ENCODE data around the gene HAX1. TPM values are rescaled to one million over a fixed set of nuclear protein-coding genes. Genes with fewer than 3 reads are reported as not detected.

Gene HAX1
- total and polyA plus RNA-seq, 2 of the 8 experiments (the other 6 are each of a cell fraction or from before 2014, with no cell fraction given) = 82.2 to 115 TPM

GRCh38 chr1:154272217-154272998 is at the start of gene HAX1 (continued):
- TF ChIP-seq CHD7 (IDR thresholded peaks at IDR 0.05; ENCODE audit: insufficient replicate concordance, low read length) (no peak), ASH2L (IDR thresholded peaks at IDR 0.05; ENCODE audit: low read length) (peak; percentile 87), RBBP5 (IDR thresholded peaks at IDR 0.05; ENCODE audit: borderline replicate concordance, low read depth, low read length) (no peak; the same call in 1 of the 2 replicates), ATF3 (IDR thresholded peaks at IDR 0.05; ENCODE audit: insufficient read depth, low read depth, low read length) (peak; percentile 70), CHD1 (IDR thresholded peaks at IDR 0.05; ENCODE audit: low read depth, low read length) (no peak), CHD2 (IDR thresholded peaks at IDR 0.05; ENCODE audit: low read length) (no peak), POLR2AphosphoS5 (IDR thresholded peaks at IDR 0.05; ENCODE audit: low read depth, low read length) (no peak; the same call in 1 of the 2 replicates), SIRT6 (IDR thresholded peaks at IDR 0.05; ENCODE audit: low read length) (no peak), RAD21 (IDR thresholded peaks at IDR 0.05 in 1 of 2, conservative IDR thresholded peaks at IDR 0.05 in 1 of 2; ENCODE audit: low read depth in 2 of 2, low read length in 2 of 2) (peak; percentile 80 to 84)

All from H1 (cell line).